Measurements from ENCODE around the gene GALNT9.

Gene GALNT9

GRCh38 chr12:132178801-132179401, 150.5 kb downstream of the GALNT9 start:
- peak; percentile 29 to 67 (median 50) for DNase-seq

- DNase-seq, result no peak
These were observed 151.1 kb downstream of the GALNT9 start for GRCh38 chr12:132178316-132178715.

DNA sequence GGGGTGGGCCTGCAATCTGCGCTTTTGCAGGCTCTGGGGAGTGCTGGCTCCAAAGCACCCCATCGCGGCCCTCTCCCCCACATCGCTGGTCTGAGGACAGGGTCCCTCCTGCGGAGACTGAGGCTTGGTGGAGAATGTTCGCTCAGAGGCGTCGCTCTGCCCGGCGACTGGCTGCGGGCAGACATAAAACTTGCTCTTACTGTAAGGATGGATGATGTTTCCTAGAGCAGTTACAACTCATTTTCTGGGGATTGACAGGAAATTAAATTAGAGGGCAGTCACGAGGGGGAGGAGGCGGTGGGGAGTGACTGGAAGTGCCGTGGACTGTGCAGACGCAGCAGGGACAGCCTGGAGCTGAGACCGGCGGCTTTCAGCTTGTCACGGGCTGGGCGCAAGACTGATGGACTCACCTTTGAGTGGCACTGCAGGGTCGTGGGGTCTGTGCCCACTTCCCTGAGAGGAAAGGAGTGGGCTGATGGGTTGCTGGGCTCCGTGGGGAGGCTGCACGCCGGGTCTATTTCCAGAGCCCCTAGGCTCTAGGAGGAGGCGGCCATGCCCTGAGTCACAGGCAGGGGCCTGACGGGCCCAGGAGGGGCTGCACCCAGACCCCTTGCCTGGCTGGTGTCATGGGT, 152.4 kb downstream of the GALNT9 start:
- no peak for DNase-seq

DNA sequence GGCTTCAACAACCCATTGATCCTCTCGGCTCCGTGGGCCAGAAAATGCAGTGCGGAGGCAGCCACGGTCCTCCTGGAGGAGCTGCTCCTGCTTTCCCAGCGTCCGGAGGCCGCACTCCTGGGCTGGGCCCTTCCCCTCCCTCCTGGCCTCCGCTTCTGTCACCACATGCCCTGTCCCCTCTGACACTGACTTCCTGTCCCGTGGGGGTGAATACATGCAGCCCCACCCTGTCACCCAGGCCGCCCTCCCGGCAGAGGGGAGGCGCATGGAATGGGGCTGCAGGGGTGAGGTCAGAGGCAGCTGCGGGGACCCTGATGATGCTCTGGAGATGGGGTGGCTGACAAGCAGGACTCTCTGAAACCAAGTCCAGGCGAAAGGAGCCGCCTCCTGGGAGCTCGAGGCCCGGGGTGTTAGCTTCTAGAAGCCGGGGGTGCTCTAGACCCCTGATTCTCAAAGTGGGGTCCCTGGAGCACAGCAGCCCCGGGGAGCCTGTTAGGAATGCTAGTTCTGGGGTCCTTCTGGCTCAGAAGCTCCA, 152.9 kb downstream of the GALNT9 start:
- DNase-seq, result no peak

DNA sequence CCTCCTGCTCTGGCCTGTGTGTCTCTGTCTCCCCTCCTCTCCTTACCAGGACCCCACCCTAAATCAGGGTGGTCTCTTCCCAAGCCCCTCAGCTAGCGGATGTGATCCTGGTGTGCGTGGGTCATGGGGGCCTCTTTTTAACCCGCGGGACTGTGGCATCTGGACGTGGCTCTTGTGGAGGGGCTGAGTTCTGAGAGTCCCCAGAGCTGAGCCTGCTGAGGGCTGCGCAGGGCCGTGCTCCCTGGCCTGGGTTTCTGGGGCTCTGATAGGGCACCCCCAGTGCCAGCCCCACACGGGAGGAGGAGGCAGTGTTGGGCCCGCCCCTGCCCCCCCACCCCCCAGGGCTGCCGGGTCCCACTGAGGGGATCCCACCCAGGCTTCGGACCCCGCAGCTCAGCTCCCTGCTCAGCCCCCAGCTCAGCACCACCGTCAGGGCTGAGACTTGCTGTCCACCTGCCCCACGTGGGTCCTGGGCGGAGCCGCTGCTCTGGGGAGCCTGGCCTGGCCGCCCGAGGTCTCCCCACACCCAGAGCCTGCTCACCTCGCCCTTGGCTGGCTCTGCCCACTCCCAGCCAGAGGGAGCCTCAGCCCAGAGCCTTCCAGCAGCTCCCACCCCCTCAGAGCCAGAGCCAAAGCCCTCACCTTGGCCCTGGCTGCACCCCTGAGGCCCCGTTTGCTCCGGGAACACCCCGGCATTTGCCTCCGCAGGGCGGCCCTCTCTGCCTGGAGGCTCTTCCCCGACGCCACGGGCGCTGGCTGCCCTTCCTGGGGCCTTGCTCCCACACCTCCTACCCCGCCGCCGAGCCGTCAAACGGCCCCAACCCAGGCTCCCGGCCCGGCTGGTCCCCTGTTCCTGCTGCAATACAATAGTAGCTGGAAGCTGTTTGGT, 153.6 kb downstream of the GALNT9 start:
- no peak for DNase-seq

- no peak for DNase-seq
These were observed 154.4 kb downstream of the GALNT9 start for GRCh38 chr12:132174839-132175490.

GRCh38 chr12:132174015-132174838, 155.2 kb downstream of the GALNT9 start:
- peak in 1 of 6 experiments; percentile 22 for DNase-seq

- DNase-seq, result peak in 1 of 6 experiments; percentile 17
These were observed 156.0 kb downstream of the GALNT9 start for GRCh38 chr12:132173135-132174014.

DNA sequence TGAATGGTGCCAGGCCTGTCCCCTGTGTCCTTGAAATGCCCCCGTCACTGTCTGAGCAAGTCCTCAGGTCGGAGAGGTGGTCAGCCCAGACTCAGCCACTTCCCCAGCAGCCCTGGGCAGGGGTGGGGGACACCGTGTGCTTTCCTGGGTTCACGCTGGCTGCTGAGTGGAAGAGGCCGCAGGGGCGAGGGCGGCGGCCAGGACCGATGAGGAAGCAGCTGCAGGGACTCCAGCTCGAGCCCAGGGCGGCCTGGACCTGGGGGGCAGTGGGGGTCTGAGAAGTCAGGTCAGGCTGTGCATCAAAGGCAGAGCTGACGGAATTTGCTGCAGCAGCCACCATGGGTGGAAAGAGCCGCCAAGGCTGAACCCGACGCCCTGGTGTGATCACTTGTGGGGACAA, 156.8 kb downstream of the GALNT9 start:
- DNase-seq, result no peak

GRCh38 chr12:132171968-132172521, 157.3 kb downstream of the GALNT9 start:
- DNase-seq, result no peak

- DNase-seq, result no peak
These were observed 158.0 kb downstream of the GALNT9 start for GRCh38 chr12:132171293-132171967.

DNA sequence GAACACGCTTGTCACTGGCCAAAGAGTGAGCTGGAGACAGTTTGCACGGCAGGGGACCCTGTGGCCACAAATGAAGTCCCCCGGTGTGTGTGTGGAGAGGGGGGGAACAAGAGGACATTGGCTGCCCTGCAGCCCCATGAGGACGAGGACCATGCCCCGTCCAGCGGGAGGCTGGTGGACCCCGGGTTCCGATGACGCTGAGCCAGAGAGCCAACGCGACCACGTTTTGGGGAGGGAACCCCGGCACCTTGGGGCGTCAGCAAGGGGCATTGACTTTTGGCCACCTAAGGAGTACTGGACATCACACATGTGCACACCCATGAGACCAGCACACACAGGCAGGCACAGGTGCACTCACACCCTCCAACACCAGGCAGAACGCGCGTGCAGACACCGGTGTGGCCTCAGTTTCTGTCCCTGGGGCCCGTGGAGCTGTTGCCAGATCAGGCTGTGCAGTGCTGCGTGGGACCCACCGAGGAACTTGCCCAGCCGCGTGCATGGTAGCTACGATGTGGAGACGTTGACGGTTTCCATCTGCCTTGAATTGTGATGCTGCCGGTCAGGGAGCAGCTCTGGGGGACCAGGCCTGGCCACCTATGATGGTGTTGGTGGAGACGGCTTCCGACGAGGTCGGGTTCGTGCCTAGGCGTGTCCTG, 158.6 kb downstream of the GALNT9 start:
- DNase-seq, result no peak

- DNase-seq, result no peak
These were observed 159.2 kb downstream of the GALNT9 start for GRCh38 chr12:132170094-132170636.

GRCh38 chr12:132169376-132169775, 160.0 kb downstream of the GALNT9 start:
- DNase-seq, result no peak

DNA sequence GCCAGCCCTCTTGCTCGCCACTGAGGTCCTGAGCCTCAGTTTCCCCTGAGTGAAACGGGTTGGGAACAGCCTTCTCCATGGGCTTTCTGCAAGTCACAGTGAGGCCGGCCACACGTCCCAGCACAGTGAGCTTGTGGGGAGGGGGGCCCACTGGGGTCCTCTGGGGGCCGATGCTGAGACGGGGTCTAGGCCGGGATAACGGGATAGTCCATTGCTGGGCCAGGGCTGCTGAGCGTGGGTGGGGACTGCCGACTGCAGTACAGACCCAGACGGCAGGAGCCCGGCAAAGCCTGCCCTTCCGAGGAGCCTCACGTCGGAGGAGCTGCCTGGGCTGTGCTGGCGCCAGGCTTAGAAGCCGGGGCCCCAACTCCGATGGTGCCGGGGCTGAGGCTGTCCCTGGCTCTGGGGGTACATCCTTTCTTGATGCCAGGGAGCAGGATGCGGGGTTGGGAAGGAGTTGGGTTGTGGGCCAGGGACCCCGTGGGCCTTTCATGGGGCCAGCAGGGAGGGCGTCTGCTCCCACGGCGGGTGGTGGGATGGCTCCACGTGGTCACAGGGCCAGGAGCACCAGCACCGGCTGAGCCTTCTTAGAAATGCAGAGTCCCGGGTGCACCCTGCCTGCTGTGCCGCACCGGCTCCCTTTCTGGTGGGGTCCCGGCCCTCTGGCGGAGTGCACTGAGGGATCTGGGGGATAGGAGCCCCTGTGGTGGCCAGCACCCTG, 160.9 kb downstream of the GALNT9 start:
- no peak for DNase-seq

DNA sequence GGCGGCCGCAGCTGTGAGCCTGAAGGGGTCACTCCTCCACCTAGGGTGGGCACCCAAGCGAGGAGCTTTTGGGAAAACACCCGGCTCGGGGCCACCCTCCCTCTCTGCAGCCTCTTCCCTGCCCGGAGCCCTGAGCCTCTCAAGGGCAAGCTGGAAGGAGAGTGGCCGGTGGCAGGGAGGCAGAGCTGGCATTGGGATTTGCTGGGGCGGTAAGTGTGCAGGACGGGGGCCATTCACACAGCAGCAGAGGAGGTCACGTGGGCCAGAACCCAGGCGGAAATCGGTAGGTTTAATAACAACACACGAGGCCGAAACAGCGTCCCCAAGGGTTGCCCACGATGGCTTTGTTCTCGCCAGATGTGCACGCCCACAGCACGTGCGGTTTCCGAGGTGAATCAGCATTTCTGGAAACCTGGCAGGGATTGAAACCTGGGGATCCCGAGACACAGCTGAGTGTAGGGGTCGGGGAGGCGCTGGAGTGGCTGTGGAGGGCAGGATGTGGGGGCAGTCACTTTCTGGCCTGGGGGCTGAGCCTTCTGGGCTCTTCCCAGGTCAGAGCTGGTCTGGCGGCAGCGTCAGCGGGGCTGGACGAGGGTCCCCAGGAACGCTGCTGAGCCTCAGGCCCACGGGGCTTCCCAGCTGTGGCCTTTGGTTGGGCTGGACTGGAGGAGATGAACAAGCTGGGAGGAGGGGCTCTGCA, 161.6 kb downstream of the GALNT9 start:
- no peak for DNase-seq

DNA sequence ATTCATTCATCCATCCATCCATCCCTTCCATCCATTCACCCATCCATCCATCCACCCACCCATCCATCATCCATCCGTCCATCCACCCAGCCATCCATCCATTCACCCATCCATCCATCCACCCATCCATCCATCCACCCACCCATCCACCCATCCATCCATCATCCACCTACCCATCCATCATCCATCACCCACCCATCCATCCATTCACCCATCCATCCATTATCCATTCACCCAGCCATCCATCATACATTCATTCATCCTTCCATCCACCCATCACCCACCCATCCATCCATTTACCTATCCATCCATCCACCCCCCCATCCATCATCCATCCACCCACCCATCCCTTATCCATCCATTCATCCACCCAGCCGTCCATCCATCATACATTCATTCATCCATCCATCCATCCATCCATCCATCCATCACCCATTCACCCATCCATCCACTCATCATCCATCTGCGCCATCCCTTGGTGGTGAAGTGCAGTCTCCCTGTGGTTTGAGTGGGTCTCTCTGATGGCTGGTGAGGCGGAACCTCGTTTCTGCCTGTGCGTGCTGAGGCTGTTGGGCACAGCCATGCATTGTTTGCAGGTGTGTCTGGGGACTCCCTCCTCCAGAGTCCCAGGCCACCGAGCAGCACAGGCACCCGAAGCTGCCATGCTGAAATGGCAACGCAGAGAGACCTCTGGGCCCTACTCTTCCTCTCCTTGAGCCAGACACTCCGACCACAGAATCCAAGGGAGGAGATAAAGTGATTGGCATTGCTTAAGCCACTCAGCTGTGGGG, 162.4 kb downstream of the GALNT9 start:
- no peak for DNase-seq
